DND-41 (cell line): ENCODE measurements around the gene SNX20.

ENCODE experiments used
- ATAC-seq: fragments of 200-7000 bp; cut with Tn5 transposase; 3 replicates; pipeline ENCODE4 v1.9.1; 2021; ENCODE audit warnings: low read depth; ENCODE audit not compliant: insufficient read depth
- DNase-seq: peaks from one replicate; pipeline ENCODE4 v3.0.0-alpha.2; 2020
- H2AFZ ChIP-seq: 2 replicates; pipeline ENCODE4 v1.6.0; 2012; ENCODE audit warnings: low read depth, low read length
- H3K27ac ChIP-seq: 2 replicates; pipeline ENCODE4 v1.5.1; 2012; ENCODE audit warnings: low read length, inconsistent platforms
- H3K27me3 ChIP-seq: fragments of 200-600 bp; sonication (generic); 2 replicates; pipeline ENCODE4 v1.6.0; 2012; ENCODE audit warnings: low read length, mild to moderate bottlenecking, inconsistent platforms; ENCODE audit not compliant: insufficient read depth, poor library complexity
- H3K36me3 ChIP-seq: 2 replicates; pipeline ENCODE4 v1.5.1; 2012; ENCODE audit warnings: low read length, inconsistent platforms; ENCODE audit not compliant: insufficient read depth
- H3K4me1 ChIP-seq: 2 replicates; pipeline ENCODE4 v1.5.1; 2012; ENCODE audit warnings: mild to moderate bottlenecking, low read length; ENCODE audit not compliant: insufficient read depth
- H3K4me2 ChIP-seq: 2 replicates; pipeline ENCODE4 v1.6.0; 2012; ENCODE audit warnings: mild to moderate bottlenecking, moderate library complexity, low read length, inconsistent platforms; ENCODE audit not compliant: insufficient read depth
- H3K4me3 ChIP-seq, 2 experiments: fragments of 200-600 bp in 1 of 2; shearing (Covaris generic) in 1 of 2; 2 replicates each; pipeline ENCODE4 v1.5.1; 2012 to 2016; ENCODE audit warnings: inconsistent platforms in 2 of 2, low read length in 2 of 2, mild to moderate bottlenecking in 2 of 2, low read depth in 1 of 2, moderate library complexity in 1 of 2
- H3K79me2 ChIP-seq: 2 replicates; pipeline ENCODE4 v1.6.0; 2012; ENCODE audit warnings: low read length, inconsistent platforms; ENCODE audit not compliant: insufficient read depth
- H3K9ac ChIP-seq: 2 replicates; pipeline ENCODE4 v1.6.0; 2012; ENCODE audit warnings: low read depth, mild to moderate bottlenecking, inconsistent platforms, low read length, moderate library complexity
- H3K9me3 ChIP-seq: 2 replicates; pipeline ENCODE4 v1.5.1; 2012; ENCODE audit warnings: low read length, moderate library complexity, mild to moderate bottlenecking, inconsistent platforms; ENCODE audit not compliant: insufficient read depth, severe bottlenecking
- H4K20me1 ChIP-seq: 2 replicates; pipeline ENCODE4 v1.6.0; 2012; ENCODE audit warnings: low read length; ENCODE audit not compliant: insufficient read depth
- EZH2 ChIP-seq: IDR thresholded peaks from 3 replicates; pipeline ENCODE4 v1.6.1; 2012; ENCODE audit warnings: borderline replicate concordance, low read depth, mild to moderate bottlenecking, moderate library complexity, low read length, inconsistent platforms; ENCODE audit not compliant: severe bottlenecking
- TF ChIP-seq, protein P1 (sequence below): IDR thresholded peaks from 2 replicates; pipeline ENCODE4 v1.5.1; 2012; ENCODE audit warnings: borderline replicate concordance, low read length, moderate library complexity, mild to moderate bottlenecking; ENCODE audit not compliant: poor library complexity, severe bottlenecking; ENCODE audit errors: extremely low read depth

SNX20 gene

GRCh38 chr16:50675686-50676610 lies 5.2 kb downstream of the SNX20 start:
- peaks cover 73% of the 10 kb centered on the region for H3K36me3 ChIP-seq
- H3K4me3 ChIP-seq, result no peak overlapping the region
- peaks cover 17% of the 10 kb centered on the region for H3K4me1 ChIP-seq
- no peak for TF ChIP-seq EZH2
- TF ChIP-seq, protein P1, sequence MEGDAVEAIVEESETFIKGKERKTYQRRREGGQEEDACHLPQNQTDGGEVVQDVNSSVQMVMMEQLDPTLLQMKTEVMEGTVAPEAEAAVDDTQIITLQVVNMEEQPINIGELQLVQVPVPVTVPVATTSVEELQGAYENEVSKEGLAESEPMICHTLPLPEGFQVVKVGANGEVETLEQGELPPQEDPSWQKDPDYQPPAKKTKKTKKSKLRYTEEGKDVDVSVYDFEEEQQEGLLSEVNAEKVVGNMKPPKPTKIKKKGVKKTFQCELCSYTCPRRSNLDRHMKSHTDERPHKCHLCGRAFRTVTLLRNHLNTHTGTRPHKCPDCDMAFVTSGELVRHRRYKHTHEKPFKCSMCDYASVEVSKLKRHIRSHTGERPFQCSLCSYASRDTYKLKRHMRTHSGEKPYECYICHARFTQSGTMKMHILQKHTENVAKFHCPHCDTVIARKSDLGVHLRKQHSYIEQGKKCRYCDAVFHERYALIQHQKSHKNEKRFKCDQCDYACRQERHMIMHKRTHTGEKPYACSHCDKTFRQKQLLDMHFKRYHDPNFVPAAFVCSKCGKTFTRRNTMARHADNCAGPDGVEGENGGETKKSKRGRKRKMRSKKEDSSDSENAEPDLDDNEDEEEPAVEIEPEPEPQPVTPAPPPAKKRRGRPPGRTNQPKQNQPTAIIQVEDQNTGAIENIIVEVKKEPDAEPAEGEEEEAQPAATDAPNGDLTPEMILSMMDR, result no peak
- no peak for ATAC-seq
- DNase-seq, result no peak
- H3K27ac ChIP-seq, result no peak overlapping the region
- H2AFZ ChIP-seq, result no peak overlapping the region
- H3K27me3 ChIP-seq, result no peaks in the 10 kb centered on the region
- peaks cover 17% of the 10 kb centered on the region for H3K79me2 ChIP-seq
- H4K20me1 ChIP-seq, result no peaks in the 10 kb centered on the region
- H3K9ac ChIP-seq, result no peak overlapping the region
- no peak overlapping the region for H3K4me2 ChIP-seq
- peaks cover 23% of the 10 kb centered on the region for H3K9me3 ChIP-seq

GRCh38 chr16:50674831-50675230 lies 6.3 kb downstream of the SNX20 start:
- TF ChIP-seq EZH2, result no peak
- TF ChIP-seq, protein P1, result no peak
- H3K36me3 ChIP-seq, result peaks cover 73% of the 10 kb centered on the region
- H3K9ac ChIP-seq, result no peak overlapping the region
- H3K79me2 ChIP-seq, result peaks cover 5% of the 10 kb centered on the region
- no peaks in the 10 kb centered on the region for H3K27me3 ChIP-seq
- peaks cover 23% of the 10 kb centered on the region for H3K9me3 ChIP-seq
- ATAC-seq (no peak), DNase-seq (no peak)
- H4K20me1 ChIP-seq, result no peaks in the 10 kb centered on the region
- no peak overlapping the region for H2AFZ ChIP-seq
- H3K4me2 ChIP-seq, result no peak overlapping the region
- H3K4me3 ChIP-seq, result no peak overlapping the region
- H3K4me1 ChIP-seq, result peaks cover 7% of the 10 kb centered on the region
- H3K27ac ChIP-seq, result no peak overlapping the region

- no peaks in the 10 kb centered on the region for H3K79me2 ChIP-seq
- ATAC-seq, result no peak
- TF ChIP-seq EZH2, result no peak
- TF ChIP-seq, protein P1, result no peak
Observed at GRCh38 chr16:50673496-50674275, 7.4 kb downstream of the SNX20 start.

More at GRCh38 chr16:50673496-50674275, 7.4 kb downstream of the SNX20 start:
- H3K4me2 ChIP-seq, result no peak overlapping the region
- peaks cover 66% of the 10 kb centered on the region for H3K36me3 ChIP-seq
- no peak overlapping the region for H2AFZ ChIP-seq
- no peak overlapping the region for H3K4me3 ChIP-seq
- no peaks in the 10 kb centered on the region for H3K4me1 ChIP-seq
- no peak for DNase-seq
- H3K27ac ChIP-seq, result no peak overlapping the region
- peaks cover 23% of the 10 kb centered on the region for H3K9me3 ChIP-seq
- H3K27me3 ChIP-seq, result no peaks in the 10 kb centered on the region
- no peaks in the 10 kb centered on the region for H4K20me1 ChIP-seq
- no peak overlapping the region for H3K9ac ChIP-seq
